ENCODE data around the gene ANGPTL7. TPM values are rescaled to one million over a fixed set of nuclear protein-coding genes. Genes with fewer than 3 reads are reported as not detected.

The ANGPTL7 gene, protein sequence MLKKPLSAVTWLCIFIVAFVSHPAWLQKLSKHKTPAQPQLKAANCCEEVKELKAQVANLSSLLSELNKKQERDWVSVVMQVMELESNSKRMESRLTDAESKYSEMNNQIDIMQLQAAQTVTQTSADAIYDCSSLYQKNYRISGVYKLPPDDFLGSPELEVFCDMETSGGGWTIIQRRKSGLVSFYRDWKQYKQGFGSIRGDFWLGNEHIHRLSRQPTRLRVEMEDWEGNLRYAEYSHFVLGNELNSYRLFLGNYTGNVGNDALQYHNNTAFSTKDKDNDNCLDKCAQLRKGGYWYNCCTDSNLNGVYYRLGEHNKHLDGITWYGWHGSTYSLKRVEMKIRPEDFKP
- 33.2 TPM for total RNA-seq

GRCh38 chr1:11188858-11189451 is at the start of gene ANGPTL7:
ANGPTL7 (plus strand) TSS chr1:11189355; CDS start chr1:11189580, 225 bp downstream.

Other genes starting within 250 kb of the ANGPTL7 start
- 215 TPM for gene TARDBP, start 176.7 kb upstream of the ANGPTL7 start, total RNA-seq
- not detected for gene MASP2, start 142.1 kb upstream of the ANGPTL7 start, total RNA-seq
- 21.1 TPM for gene SRM, start 129.3 kb upstream of the ANGPTL7 start, total RNA-seq
- gene EXOSC10, start 89.5 kb upstream of the ANGPTL7 start, total RNA-seq: 81.6 TPM
- gene MTOR, start 73.2 kb downstream of the ANGPTL7 start, total RNA-seq: 64.4 TPM
- 17.9 TPM for gene UBIAD1, start 83.8 kb downstream of the ANGPTL7 start, total RNA-seq